Iris pigment epithelial cell (primary cell): ENCODE results near the gene DENND6A.
"Not testable (repeated sequence)": the region's sequence is repeated elsewhere in the genome, so short reads cannot be mapped to it uniquely, and the experiment has no call there.

Source experiments
- DNase-seq: peaks from one replicate; pipeline ENCODE4 v3.0.0-alpha.2; 2011; ENCODE audit warnings: low read depth

The DENND6A gene

GRCh38 chr3:57692396-57693147 is at the start of gene DENND6A:
Gene DENND6A, minus strand, starts transcription at chr3:57693077. Its CDS starts 59 bp downstream, at chr3:57693018.
- DNase-seq, result peak; percentile 96

DNA sequence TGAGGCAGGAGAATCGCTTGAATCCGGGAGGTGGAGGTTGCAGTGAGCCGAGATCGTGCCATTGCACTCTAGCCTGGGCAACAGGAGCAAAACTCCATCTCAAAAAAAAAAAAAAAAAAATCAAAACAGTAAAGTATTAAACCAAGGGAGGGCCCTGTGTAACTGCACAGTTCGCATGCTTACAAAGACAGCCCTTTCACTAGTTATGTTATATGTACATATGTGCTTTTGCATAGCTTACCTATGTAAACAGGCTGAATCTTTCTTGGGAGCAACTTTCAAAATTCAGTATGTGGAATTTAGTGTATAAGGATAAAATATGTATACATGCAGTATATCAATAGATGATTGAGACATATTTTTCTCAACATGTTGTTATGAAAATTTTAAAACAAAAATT is 47.1 kb upstream of the DENND6A start:
- no peak for DNase-seq

GRCh38 chr3:57738391-57738790 is 45.5 kb upstream of the DENND6A start:
- DNase-seq, result no peak

DNA sequence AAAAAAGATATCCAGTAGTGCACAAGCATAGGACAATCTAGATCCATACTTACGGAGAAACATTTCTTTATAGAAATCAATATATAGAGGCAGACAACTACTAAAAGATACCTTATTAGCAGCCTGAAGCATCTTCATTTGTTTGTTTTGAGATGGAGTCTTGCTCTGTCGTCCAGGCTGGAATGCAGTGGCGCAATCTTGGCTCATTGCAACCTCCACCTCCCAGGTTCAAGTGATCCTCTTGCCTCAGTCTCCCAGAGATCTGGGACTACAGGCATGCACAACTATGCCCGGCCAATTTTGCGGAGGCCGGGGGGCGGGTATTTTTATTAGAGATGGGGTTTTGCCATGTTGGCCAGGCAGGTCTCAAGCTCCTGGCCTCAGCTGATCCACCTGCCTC is 45.0 kb upstream of the DENND6A start:
- DNase-seq, result no peak

DNA sequence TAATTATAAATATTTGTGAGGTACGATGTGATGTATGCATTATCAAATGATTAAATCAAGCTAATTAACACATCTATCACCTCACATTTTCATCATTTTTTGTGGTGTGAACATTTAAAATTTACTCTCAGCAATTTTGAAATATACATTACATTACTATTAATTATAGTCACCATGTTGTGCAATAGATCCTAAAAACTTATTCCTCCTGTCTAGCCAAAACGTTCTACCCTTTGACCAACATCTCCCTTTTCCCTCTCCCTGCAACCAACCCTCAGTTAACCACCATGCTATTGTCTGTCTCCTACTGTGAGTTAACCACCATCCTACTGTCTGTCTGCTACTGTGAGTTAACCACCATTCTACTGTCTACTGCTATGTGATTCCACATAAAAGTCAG is 42.5 kb upstream of the DENND6A start:
- DNase-seq, result no peak

- DNase-seq, result peak; percentile 10
Observed at GRCh38 chr3:57733790-57734189, 40.9 kb upstream of the DENND6A start.

DNA sequence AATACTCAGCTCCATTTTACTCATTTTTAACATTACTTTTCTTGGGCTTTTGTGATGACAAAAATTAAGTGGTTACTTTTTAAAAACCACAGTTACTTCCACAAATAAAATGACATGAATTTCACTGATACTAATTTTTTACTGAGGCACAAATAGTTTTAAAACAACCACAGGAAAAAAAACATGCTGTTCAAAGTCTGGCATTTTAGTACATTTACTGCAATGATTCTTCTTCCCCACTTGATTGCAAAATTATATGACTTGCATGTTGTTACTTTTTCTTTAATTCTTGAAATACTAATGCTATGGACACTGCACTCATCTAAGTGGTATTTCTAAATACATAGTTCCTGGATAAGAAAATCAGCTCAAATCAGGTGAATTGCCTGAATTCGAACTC is 38.4 kb upstream of the DENND6A start:
- peak; percentile 28 for DNase-seq

- DNase-seq, result no peak
Observed at GRCh38 chr3:57730682-57731081, 37.8 kb upstream of the DENND6A start.

GRCh38 chr3:57729334-57730045 is 36.6 kb upstream of the DENND6A start:
- DNase-seq, result peak; percentile 80

DNA sequence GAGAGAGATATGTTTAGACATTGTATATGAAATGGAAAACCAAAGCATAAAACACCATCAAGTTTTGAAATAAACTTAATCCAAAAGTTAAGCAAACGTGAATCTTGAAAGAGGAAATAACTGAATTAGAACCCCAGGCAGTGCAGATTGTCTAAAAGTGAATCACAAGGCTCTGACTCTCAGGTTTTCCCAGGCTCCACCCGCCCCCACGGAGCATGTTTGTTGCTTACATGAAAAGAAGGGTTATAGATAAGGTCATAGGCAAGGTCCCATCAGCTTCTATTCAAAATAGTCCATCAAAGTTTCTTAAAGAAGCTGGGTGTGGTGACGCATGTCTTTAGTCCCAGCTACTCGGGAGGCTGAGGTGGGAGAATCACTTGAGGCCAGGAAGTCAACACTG is 34.2 kb upstream of the DENND6A start:
- peak; percentile 63 for DNase-seq

DNA sequence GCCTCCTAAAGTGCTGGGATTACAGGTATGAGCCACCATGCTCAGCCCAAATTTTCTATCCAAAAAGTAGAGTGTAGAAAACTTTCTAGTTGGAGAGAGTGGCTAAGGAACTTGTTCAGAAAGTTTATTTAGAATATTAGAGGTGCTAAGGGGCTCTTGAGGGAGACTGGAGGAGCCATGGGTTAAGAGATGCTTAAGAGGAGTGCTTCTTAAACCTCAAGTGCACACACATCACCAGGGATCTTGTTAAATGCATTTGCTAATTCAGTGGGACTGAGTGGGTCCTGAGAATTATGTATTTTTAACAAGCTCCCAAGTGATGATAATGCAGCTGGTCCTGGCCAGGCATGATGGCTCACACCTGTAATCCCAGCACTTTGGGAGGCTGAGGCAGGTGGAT is 33.5 kb upstream of the DENND6A start:
- DNase-seq, result no peak

- DNase-seq, result no peak
Observed at GRCh38 chr3:57718118-57718517, 25.2 kb upstream of the DENND6A start.

DNA sequence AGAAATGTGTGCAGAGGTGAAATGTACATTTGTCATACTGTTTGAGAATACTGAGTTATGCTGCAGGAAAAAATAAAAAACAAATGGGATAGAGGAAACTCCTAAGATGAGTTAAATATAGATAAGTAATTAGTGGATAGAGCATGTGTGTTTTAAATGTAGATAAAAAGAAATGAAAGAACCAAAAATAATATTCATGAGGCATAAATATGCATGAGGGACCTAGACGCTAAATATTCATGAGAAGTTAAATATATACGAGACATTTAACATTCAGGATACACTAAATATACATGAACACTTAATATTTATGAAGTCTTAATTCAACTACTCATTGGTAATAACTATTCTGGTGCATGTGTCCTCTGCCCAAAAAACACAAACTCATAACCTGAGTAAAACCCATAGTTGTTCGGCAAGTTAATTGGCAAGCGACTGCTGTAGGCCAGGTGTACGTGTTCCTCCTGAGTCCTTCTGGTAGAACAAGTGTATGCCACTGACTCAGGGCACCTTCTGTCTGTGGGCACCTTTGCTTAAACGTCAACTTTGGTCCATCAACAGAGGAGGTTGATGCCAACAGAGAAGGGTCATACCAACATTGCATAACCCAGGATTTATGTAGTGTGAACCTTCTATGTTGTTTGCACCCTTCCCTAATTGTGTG is 24.5 kb upstream of the DENND6A start:
- no peak for DNase-seq

- no peak for DNase-seq
Observed at GRCh38 chr3:57715686-57716085, 22.8 kb upstream of the DENND6A start.

DNA sequence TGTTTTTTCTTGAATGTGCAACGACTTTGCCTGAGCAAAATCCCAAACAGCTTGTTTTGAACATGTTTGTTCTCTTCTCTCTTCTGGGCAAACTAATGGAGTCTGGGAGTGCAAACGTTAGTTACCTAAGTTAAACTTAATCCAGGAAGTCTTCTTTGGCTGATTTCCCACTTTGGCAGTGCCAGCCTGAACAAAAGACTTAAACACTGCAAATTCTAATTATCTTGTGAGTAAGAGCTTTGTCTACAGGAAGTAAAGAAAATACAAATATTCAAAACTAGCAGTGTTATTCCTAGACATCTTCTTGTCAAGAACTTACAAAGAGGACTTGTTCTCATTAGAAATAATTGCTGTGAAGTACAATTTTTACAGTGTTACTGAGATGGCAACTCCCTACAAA is 16.7 kb upstream of the DENND6A start:
- DNase-seq, result no peak

DNA sequence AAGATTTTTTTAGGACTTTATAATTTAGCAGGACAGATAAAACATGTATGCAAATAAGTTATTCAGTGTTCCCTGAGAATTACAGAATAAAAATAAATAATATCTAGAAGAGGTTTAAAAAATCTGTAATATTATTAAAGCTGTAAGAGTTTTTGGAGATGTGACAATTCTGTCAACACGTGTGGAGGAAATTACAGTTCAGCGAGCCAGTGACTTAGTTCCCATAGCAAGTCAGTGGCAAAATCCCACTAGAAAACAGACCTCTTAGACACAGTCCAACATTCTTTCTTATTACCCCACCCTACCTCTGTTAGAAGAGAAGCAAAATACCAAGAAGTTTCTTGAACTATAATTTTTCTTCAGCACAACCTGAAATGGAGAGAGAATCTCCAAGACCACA is 16.2 kb upstream of the DENND6A start:
- DNase-seq, result no peak

- peak; percentile 92 for DNase-seq
Observed at GRCh38 chr3:57706462-57706861, 13.6 kb upstream of the DENND6A start.

DNA sequence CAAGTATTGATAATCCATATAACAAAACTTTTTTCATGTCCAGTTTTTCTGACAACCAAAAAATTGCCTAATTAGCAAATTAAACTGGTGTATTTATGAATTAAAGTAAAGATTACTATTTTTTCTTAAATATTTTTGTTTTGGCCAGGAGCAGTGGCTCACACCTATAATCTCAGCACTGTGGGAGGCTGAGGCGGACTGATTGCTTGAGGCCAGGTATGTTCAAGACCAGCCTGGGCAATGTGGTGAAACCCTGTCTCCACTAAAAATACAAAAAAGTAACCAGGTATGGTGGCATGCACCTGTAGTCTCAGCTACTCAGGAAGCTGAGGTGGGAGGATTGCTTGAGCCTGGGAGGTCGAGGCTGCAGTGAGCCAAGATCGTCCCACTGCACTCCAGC is 12.5 kb upstream of the DENND6A start:
- DNase-seq, result not testable (repeated sequence)

DNA sequence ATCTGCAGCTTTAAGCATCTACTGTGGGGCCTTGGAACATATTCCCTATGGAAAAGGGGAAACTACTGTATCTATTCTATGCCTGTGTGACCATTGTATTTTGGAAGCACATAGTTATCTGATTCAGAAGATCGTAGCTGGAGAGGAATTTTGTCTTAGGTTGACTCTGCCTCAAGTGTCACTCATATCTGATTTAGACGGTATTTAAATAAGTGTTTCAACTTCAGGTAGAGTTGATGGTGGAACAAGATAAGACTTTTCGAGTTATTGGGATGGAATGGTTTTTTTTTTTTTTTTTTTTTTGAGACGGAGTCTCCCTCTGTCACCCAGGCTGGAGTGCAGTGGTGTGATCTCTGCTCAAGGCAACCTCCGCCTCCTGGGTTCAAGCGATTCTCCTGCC is 8.9 kb upstream of the DENND6A start:
- no peak for DNase-seq

DNA sequence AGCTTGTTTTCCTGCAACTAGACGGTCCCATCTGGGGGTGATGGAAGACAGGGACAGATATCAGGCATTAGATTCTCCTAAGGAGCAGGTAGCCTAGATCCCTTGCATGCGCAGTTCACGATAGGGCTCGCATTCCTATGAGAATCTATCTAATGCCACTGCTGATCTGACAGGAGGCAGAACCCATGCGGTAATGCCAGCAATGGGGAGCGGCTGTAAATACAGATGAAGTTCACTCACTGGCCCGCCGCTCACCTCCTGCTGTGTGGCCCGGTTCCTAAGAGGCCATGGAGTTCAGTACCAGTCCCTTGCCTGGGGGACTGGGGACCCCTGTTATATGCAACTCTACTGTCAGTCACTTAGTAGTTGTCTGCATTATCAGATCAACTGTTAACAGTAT is 7.9 kb upstream of the DENND6A start:
- DNase-seq, result no peak

DNA sequence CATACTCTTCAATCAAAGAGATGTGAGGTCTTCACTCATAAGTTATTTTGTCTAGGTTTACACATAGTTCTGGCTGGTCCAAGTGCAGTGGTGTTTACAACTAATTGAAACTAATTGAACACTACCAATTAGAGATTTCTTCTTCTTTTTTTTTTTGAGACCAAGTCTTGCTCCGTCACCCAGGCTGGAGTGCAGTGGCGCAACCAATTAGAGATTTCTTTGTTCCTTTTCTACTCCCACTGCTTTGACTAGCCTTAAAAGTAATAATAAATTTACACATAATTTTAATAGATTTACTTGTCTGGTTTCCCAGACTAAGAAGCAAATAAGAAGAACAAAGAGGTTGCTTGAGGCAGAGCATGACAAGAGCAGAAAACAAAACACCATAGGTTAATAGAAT is 6.7 kb upstream of the DENND6A start:
- DNase-seq, result no peak

- peak; percentile 70 for DNase-seq
Observed at GRCh38 chr3:57696801-57697321, 4.0 kb upstream of the DENND6A start.

GRCh38 chr3:57694146-57694545 is 1.3 kb upstream of the DENND6A start:
- no peak for DNase-seq
